HG03571 (cell line): Measurements from ENCODE around the gene FSTL3.
"Not testable (repeated sequence)": the region's sequence is repeated elsewhere in the genome, so short reads cannot be mapped to it uniquely, and the experiment has no call there.

Source experiments
- ATAC-seq: cut with Tn5 transposase; IDR thresholded peaks from one replicate; pipeline ENCODE4 v1.9.1; 2021; ENCODE audit not compliant: unreplicated experiment

Gene FSTL3

GRCh38 chr19:709196-709964 is 33.2 kb downstream of the FSTL3 start:
- no peak for ATAC-seq

GRCh38 chr19:709965-710571 is 33.9 kb downstream of the FSTL3 start:
- no peak for ATAC-seq

GRCh38 chr19:710767-711166 is 34.6 kb downstream of the FSTL3 start:
- ATAC-seq = no peak

GRCh38 chr19:711254-711653 is 35.1 kb downstream of the FSTL3 start:
- no peak for ATAC-seq

DNA sequence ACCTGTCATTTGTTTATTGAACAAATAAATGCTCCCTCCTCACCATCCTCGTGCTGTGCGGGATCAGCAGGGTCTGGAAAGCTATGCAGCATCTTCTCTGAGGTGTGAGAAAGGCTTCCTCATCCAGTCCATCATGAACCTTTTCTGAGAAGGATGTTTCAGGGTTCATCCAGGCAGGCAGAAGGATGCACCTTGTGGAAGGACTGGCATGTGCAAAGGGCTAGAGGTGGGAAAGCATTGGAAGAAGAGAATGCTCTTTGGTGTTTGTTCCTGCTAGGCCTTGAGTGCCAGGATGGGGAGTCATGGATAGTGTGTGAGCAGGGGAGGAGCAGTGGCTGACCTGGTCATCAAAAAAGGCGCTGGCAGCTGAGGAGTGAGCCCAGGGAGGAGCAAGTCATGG is 39.2 kb downstream of the FSTL3 start:
- ATAC-seq = no peak

GRCh38 chr19:718251-718951 is 42.2 kb downstream of the FSTL3 start:
- no peak for ATAC-seq

DNA sequence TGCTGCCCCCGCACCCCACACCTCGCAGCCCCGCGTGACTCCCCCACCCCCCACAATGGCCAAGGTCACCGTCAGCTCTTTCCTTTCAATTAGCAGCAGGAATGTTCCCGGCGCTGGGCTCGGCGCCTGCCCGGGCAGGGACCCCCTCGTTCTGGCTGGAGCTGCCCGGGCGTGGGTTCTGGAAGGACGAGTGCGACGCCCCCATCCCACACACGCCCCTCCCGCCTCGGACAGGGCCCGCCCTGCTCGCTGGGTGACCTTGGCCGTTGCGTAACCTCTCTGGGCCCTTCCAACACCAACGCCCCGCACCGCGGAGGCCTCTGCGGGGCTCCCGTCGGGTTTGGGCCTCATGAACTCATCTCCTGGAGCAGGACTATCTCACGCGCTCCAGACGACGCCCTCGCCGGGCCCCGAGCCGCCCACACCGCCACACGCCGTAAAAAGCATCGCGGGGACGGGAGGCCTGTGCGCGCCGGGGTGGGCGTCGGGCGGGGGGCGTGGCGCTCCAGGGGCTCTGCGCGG is 42.9 kb downstream of the FSTL3 start:
- no peak for ATAC-seq

DNA sequence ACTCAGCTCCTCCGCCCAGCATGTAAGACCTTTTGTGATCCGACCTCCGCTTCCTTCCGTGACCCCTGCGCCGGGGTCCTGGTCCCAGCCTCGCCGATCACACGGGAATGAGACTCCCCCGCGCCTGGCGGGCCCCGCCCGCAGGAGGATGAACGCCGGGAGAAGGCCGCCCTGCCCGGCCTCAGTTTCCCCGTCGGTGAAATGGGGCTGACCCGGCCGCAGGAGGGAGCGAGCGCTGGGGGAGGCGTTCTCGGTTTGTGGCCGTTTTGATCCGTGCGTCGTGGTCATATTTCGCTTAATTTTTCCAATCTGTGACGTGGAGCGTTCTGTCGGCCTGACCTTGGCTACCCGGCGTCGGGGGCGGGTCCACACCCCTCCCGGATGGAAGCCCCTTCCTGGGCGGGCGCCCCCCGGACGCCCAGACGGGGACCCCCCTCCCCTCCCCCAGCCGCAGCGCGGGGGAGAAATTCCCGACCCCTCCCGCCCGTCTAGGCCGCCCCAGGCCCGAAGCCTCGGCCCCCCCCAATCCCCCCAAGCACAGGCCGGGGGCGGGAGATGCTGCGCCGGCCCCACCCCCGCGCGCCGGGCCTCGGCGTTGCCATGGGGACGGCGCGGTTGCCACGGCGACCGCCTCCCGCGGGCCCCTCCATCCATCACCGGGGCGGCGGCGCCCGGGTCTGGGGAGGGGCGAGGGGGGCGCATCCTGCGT is 43.6 kb downstream of the FSTL3 start:
- ATAC-seq = no peak

DNA sequence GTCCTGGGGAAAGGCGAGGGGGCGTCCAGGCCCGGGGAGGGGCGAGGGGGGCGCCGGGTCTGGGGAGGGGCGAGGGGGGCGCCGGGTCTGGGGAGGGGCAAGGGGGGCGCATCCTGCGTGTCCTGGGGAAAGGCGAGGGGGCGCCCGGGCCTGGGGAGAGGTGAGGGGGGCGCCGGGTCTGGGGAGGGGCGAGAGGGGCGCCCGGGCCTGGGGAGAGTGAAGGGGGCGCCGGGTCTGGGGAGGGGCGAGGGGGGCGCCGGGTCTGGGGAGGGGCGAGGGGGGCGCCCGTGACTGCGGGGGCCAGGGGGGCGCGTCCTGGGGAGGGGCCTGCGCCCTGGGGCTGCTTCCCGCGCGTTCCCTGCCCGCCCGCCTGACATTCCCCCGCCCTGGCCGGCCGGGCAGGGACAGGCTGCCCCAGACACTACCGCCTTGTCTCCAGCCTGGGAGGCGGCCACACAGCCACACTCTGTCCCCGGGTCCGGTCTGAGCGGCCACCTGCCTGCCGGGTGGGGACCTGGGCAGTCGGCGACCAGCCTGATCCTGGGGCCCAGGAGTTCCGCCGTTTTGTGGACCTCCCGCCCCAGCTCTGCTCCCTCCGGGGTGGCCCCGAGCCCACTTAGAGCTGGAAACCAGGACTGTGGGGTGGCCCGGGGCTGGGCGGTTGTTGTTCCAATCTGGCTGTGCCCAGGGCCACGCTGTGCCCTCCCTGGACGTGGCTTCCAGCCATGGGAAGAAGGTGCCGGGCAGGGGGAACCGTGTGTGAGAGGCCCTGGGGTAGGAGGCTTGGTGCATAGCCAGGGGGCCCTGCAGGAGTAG is 44.4 kb downstream of the FSTL3 start:
- no peak for ATAC-seq

GRCh38 chr19:722553-723101 is 46.4 kb downstream of the FSTL3 start:
- ATAC-seq = no peak

GRCh38 chr19:723247-723646 is 47.1 kb downstream of the FSTL3 start:
- ATAC-seq = no peak

GRCh38 chr19:723714-724113 is 47.5 kb downstream of the FSTL3 start:
- ATAC-seq = no peak

DNA sequence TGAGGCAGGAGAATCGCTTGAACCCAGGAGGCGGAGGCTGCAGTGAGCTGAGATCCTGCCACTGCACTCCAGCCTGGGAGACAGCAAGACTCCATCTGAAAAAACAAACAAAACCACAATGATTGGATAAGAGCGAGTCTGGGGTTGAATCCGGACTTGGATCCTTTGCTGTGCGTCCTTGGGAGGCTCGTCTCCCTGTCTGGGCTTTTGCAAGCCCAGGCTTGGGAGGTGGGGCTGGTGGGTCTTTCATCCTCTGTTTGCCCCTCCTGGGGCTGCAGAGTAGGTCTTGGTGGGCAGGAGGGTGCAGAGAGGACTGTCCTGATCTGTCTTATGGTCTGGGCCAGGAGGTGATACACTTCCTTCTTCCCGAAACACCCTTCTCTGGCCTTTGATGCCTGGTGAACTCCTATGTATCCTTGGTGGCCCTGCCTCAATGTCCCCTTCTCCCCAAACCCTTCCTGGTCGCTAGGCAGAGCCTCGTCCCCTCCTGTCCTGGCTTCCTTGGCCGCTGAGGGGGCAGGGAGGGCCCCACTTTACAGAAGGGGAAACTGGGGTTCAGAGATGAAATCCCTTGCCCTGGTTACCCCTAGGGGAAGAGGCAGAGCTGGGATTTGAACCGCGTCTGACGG is 49.4 kb downstream of the FSTL3 start:
- ATAC-seq = no peak

GRCh38 chr19:726993-727956 is 51.1 kb downstream of the FSTL3 start:
- ATAC-seq = no peak

- no peak for ATAC-seq
Measured at GRCh38 chr19:728011-728410, 51.8 kb downstream of the FSTL3 start.

- not testable (repeated sequence) for ATAC-seq
Measured at GRCh38 chr19:729564-729963, 53.4 kb downstream of the FSTL3 start.

DNA sequence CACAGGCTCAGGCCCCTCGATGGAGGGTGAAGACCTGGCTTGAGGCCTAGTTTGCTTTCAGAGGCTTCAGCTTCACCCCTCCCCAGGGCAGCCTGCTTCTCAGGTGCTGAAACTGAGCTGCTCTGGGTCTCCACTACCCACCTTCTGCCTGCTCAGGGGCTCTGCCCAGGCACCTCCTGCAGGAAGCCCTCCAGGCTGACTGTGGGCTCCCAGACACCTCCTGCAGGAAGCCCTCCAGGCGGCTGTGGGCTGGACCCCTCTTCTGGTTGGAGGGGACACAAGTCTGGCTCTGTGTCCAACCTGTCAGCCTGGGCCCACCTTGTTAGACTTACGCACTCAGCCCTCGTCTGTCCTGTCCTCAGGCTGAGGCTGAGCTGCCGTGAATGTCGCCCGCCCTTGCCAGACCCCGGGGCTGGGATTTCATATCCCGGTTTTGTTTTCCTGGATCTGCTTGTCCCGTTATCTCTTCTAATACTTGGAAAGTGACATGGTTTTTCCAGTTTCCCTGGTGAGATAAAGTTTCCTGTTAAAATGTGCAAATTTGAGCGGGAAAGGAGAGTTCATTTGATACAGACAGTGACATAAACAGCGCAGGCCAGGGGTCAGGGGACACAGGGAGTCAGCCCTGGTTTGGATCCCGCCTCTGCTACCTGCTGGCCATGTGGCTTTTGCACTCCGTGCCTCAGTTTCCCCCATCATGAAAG is 53.9 kb downstream of the FSTL3 start:
- ATAC-seq = no peak

- ATAC-seq = no peak
Measured at GRCh38 chr19:731000-731399, 54.8 kb downstream of the FSTL3 start.
